Hepatocyte (in vitro differentiated cells): ENCODE data around the gene SYNE2. TPM values are rescaled to one million over a fixed set of nuclear protein-coding genes. Genes with fewer than 3 reads are reported as not detected.

ENCODE experiments used
- DNase-seq: peaks from one replicate; pipeline ENCODE4 v3.0.0-alpha.2; 2016; ENCODE audit warnings: low spot score
- H2AFZ ChIP-seq: fragments of 200-600 bp; sonication (generic); 2 replicates; pipeline ENCODE4 v1.6.0; 2016; ENCODE audit warnings: antibody characterized with exemption, mild to moderate bottlenecking
- H3K27ac ChIP-seq: fragments of 200-600 bp; sonication (generic); 2 replicates; pipeline ENCODE4 v1.5.1; 2016; ENCODE audit warnings: mild to moderate bottlenecking
- H3K27me3 ChIP-seq: fragments of 200-600 bp; sonication (generic); 2 replicates; pipeline ENCODE4 v1.6.1; 2016
- H3K36me3 ChIP-seq: fragments of 200-600 bp; sonication (generic); replicated peaks from 2 replicates; pipeline ENCODE4 v1.5.1; 2016; ENCODE audit warnings: low read depth; ENCODE audit not compliant: insufficient read depth
- H3K4me1 ChIP-seq: fragments of 200-600 bp; sonication (generic); 2 replicates; pipeline ENCODE4 v1.5.1; 2016; ENCODE audit warnings: mild to moderate bottlenecking, moderate library complexity; ENCODE audit not compliant: insufficient read depth
- H3K4me2 ChIP-seq: fragments of 200-600 bp; sonication (generic); 2 replicates; pipeline ENCODE4 v1.6.0; 2016
- H3K4me3 ChIP-seq: fragments of 200-600 bp; sonication (generic); 2 replicates; pipeline ENCODE4 v1.5.1; 2016; ENCODE audit warnings: mild to moderate bottlenecking
- H3K79me2 ChIP-seq: fragments of 200-600 bp; sonication (generic); 2 replicates; pipeline ENCODE4 v1.6.0; 2017; ENCODE audit warnings: mild to moderate bottlenecking
- H3K9me2 ChIP-seq: fragments of 200-600 bp; sonication (generic); replicated peaks from 2 replicates; pipeline ENCODE4 v1.6.0; 2017; ENCODE audit warnings: mild to moderate bottlenecking; ENCODE audit not compliant: insufficient read depth
- H3K9me3 ChIP-seq: fragments of 200-600 bp; sonication (generic); 2 replicates; pipeline ENCODE4 v1.5.1; 2016; ENCODE audit warnings: low read depth, mild to moderate bottlenecking
- H4K20me1 ChIP-seq: fragments of 200-600 bp; sonication (generic); 2 replicates; pipeline ENCODE4 v1.6.0; 2016; ENCODE audit warnings: mild to moderate bottlenecking; ENCODE audit not compliant: insufficient read depth, poor library complexity, severe bottlenecking
- CTCF ChIP-seq: fragments of 200-600 bp; sonication (generic); IDR thresholded peaks from 2 replicates; pipeline ENCODE4 v1.5.1; 2016; ENCODE audit warnings: antibody characterized with exemption, mild to moderate bottlenecking; ENCODE audit not compliant: poor library complexity
- EZH2 ChIP-seq: fragments of 200-600 bp; sonication (generic); IDR thresholded peaks from 2 replicates; pipeline ENCODE4 v1.6.1; 2016; ENCODE audit warnings: antibody characterized with exemption, mild to moderate bottlenecking, borderline replicate concordance
- EZH2phosphoT487 ChIP-seq: fragments of 200-600 bp; sonication (generic); IDR thresholded peaks from one replicate; pipeline ENCODE4 v1.6.1; 2018; ENCODE audit warnings: antibody characterized with exemption, mild to moderate bottlenecking, low read depth, moderate library complexity; ENCODE audit not compliant: unreplicated experiment, severe bottlenecking
- WGBS: methylation state at CpG from one replicate; pipeline ENCODE4 v1.1.6; 2016; ENCODE audit warnings: low lambda C conversion rate; ENCODE audit errors: missing lambda C conversion rate; 5-methylcytosine and 5-hydroxymethylcytosine counted together
- polyA plus RNA-seq: library from polyadenylated mRNA; unstranded; fragments of >200 nt; fragmentation: Nextera tagmentation; extraction: Ambion mirVana; gene quantifications from 2 replicates; pipeline ENCODE4 v1.2.1, GENCODE V29; 2016
- total RNA-seq: library from RNA; depleted of rRNA; stranded (reverse); fragments of >200 nt; gene quantifications from 2 replicates; pipeline ENCODE4 v1.2.3, GENCODE V29; 2014

The SYNE2 gene
- total and polyA plus RNA-seq, 2 experiments from 2014 or later, result 21.0 to 58.6 TPM

GRCh38 chr14:63855281-63855680, 2.5 kb downstream of the SYNE2 start:
- no peaks in the 10 kb centered on the region for H3K9me3 ChIP-seq
- no peaks in the 10 kb centered on the region for H3K9me2 ChIP-seq
- H3K27ac ChIP-seq, result no peak overlapping the region
- peaks cover 53% of the 10 kb centered on the region for H3K79me2 ChIP-seq
- 71% methylated on average over 4 of the region's 4 CpGs for WGBS
- DNase-seq, result no peak
- no peak for TF ChIP-seq EZH2phosphoT487
- TF ChIP-seq EZH2, result no peak
- TF ChIP-seq CTCF, result no peak
- H3K4me1 ChIP-seq, result no peaks in the 10 kb centered on the region
- H3K4me3 ChIP-seq, result no peak overlapping the region
- H2AFZ ChIP-seq, result no peak overlapping the region
- no peaks in the 10 kb centered on the region for H3K36me3 ChIP-seq
- H3K27me3 ChIP-seq, result no peaks in the 10 kb centered on the region
- no peaks in the 10 kb centered on the region for H4K20me1 ChIP-seq
- H3K4me2 ChIP-seq, result peak overlapping the region; percentile 96

- H3K9me3 ChIP-seq, result no peaks in the 10 kb centered on the region
- no peaks in the 10 kb centered on the region for H3K4me1 ChIP-seq
- H3K4me3 ChIP-seq, result no peak overlapping the region
- H3K4me2 ChIP-seq, result no peak overlapping the region
- no peak for TF ChIP-seq EZH2phosphoT487
- TF ChIP-seq EZH2, result no peak
- TF ChIP-seq CTCF, result no peak
- no peak overlapping the region for H2AFZ ChIP-seq
- no peaks in the 10 kb centered on the region for H3K27me3 ChIP-seq
- WGBS, result 94% methylated on average over 3 of the region's 3 CpGs
- no peaks in the 10 kb centered on the region for H3K9me2 ChIP-seq
- no peaks in the 10 kb centered on the region for H3K36me3 ChIP-seq
- no peak for DNase-seq
- peaks cover 72% of the 10 kb centered on the region for H3K79me2 ChIP-seq
- H3K27ac ChIP-seq, result no peak overlapping the region
- no peaks in the 10 kb centered on the region for H4K20me1 ChIP-seq
Measured at GRCh38 chr14:63857466-63858030, 4.7 kb downstream of the SYNE2 start.

- no peak for TF ChIP-seq EZH2
- no peak for TF ChIP-seq EZH2phosphoT487
- TF ChIP-seq CTCF, result no peak
- Histone ChIP-seq H3K27me3 (no peaks in the 10 kb centered on the region), H3K27ac (no peak overlapping the region), H3K79me2 (peaks cover 73% of the 10 kb centered on the region), H3K4me1 (no peaks in the 10 kb centered on the region), H3K36me3 (no peaks in the 10 kb centered on the region), H3K9me3 (no peaks in the 10 kb centered on the region), H3K4me3 (no peak overlapping the region), H3K4me2 (no peak overlapping the region), H3K9me2 (no peaks in the 10 kb centered on the region), H4K20me1 (no peaks in the 10 kb centered on the region), H2AFZ (no peak overlapping the region)
- WGBS, result 5% methylated on average over 1 of the region's 1 CpG
- no peak for DNase-seq
Measured at GRCh38 chr14:63860146-63860545, 7.3 kb downstream of the SYNE2 start.

- no peaks in the 10 kb centered on the region for H4K20me1 ChIP-seq
- no peaks in the 10 kb centered on the region for H3K27me3 ChIP-seq
- H3K27ac ChIP-seq, result no peak overlapping the region
- no peaks in the 10 kb centered on the region for H3K4me1 ChIP-seq
- H3K4me3 ChIP-seq, result no peak overlapping the region
- no peak for DNase-seq
- peaks cover 66% of the 10 kb centered on the region for H3K79me2 ChIP-seq
- no peaks in the 10 kb centered on the region for H3K9me2 ChIP-seq
- H3K9me3 ChIP-seq, result no peaks in the 10 kb centered on the region
- no peak overlapping the region for H3K4me2 ChIP-seq
- 91% methylated on average over 8 of the region's 8 CpGs for WGBS
- H3K36me3 ChIP-seq, result no peaks in the 10 kb centered on the region
- H2AFZ ChIP-seq, result no peak overlapping the region
- TF ChIP-seq EZH2 (no peak), CTCF (no peak), EZH2phosphoT487 (no peak)
Measured at GRCh38 chr14:63862163-63862562, 9.4 kb downstream of the SYNE2 start.
